ENCODE results near the gene SLC30A1.
"Not testable (repeated sequence)": the region's sequence is repeated elsewhere in the genome, so short reads cannot be mapped to it uniquely, and the experiment has no call there.

Gene SLC30A1

GRCh38 chr1:211547710-211548109, 31.3 kb downstream of the SLC30A1 start:
- DNase-seq = no peak

DNA sequence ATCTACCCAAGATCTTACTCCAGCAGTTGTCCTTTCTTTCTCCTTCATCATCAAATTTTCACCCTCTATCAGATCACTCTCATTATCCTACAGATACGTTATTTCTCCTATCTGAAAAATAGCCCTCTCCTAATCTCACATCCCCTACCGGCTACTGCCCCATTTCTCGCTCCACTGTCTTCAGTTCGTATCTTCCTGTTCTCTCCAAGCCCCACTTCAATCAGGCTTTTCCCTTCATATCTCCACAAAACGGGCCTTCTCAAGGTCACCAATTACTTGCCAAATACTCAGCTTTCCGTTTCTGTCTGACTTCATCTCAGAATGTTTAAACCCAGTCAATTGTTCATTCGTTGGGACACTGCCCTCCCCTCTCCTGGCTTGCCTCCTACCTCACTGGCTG, 32.4 kb downstream of the SLC30A1 start:
- no peak for DNase-seq

DNA sequence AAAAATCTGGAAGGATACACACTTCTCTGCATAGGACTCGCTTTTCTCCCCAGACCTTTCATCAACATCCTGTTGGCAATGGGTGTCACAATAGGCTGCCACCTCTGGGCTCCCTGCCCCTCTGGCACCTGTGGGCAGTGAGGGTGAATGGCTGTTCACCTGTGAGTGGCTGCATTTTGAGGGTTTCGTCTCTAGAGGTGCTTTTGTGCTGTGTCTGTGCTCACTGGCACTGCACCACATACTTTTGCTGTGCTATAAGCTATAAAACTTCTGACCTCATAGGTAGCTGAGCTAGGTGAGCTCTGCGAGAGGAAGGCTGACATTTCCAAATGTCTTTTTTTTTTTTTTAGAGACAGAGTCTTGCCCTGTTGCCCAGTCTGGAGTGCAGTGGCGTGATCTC, 35.9 kb downstream of the SLC30A1 start:
- no peak for DNase-seq

- no peak for DNase-seq
Measured at GRCh38 chr1:211541720-211542477, 37.1 kb downstream of the SLC30A1 start.

- DNase-seq = no peak
Measured at GRCh38 chr1:211541278-211541677, 37.7 kb downstream of the SLC30A1 start.

- not testable (repeated sequence) for DNase-seq
Measured at GRCh38 chr1:211540824-211541223, 38.1 kb downstream of the SLC30A1 start.

GRCh38 chr1:211538287-211538686, 40.7 kb downstream of the SLC30A1 start:
- DNase-seq = no peak

- no peak for DNase-seq
Measured at GRCh38 chr1:211537253-211537652, 41.7 kb downstream of the SLC30A1 start.

DNA sequence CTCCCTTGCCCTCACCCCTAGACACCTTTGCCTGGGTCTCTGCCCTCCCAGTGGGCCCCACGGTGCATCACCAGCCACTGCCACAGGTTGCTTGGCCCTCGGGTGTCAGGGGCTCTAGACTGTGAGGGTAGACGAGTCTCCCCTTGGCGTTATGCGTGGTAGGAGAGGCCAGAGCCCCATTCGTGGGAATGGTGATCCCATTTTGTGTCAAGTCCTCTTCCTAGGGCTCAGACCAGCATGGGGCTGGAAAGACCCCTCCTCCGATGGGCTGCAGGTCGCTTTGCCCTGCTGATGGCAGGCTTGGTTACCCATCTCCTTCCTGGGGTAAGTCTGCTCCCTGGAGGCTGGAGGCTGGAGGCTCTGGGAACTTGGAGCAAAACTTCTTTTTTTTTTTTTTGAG, 42.4 kb downstream of the SLC30A1 start:
- DNase-seq = no peak

GRCh38 chr1:211535346-211535745, 43.6 kb downstream of the SLC30A1 start:
- DNase-seq = no peak

GRCh38 chr1:211534545-211535291, 44.2 kb downstream of the SLC30A1 start:
- no peak for DNase-seq

GRCh38 chr1:211532088-211532444, 46.9 kb downstream of the SLC30A1 start:
- DNase-seq = no peak

- no peak for DNase-seq
Measured at GRCh38 chr1:211531194-211532087, 47.5 kb downstream of the SLC30A1 start.

GRCh38 chr1:211530102-211530501, 48.9 kb downstream of the SLC30A1 start:
- DNase-seq = no peak

DNA sequence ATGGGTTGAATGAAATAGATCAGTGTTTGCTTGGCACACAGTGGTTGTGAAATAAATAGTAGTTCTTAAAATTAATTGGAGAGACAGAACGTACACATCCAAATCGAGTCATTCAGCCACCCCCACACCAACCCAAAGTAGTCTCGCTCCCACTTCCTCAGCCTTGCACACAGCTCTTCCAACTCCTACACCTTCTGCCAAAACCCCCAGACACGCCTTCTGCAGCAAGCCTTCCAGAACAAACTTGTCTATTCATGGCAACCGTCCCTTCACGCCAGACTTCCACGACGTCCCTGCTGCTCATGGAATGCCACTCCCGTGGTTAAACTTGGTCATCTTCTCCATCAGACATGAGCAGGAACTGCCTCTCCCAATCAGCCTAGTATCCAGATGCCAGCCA, 49.5 kb downstream of the SLC30A1 start:
- DNase-seq = no peak

- no peak for DNase-seq
Measured at GRCh38 chr1:211529011-211529410, 50.0 kb downstream of the SLC30A1 start.

GRCh38 chr1:211527888-211528287, 51.1 kb downstream of the SLC30A1 start:
- DNase-seq = no peak

DNA sequence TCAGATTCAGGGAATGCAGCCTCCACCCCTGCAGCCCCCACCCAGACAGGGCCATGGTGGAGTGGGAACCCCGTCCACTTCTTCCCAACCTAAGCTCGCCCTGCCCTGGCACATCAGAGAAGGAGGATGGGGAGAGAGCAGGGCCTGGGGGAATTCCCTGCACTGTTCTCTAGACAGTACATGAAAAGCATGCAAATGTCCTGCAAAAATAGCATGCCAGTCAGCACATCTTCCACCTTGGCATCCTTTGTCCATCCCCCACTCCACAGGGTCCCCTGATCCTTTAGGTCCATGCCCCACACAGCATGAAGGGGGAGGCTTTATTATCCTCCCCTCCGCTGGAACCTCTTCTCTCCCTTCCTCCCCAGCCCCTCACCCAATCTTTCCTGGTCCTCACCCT, 52.0 kb downstream of the SLC30A1 start:
- no peak for DNase-seq

DNA sequence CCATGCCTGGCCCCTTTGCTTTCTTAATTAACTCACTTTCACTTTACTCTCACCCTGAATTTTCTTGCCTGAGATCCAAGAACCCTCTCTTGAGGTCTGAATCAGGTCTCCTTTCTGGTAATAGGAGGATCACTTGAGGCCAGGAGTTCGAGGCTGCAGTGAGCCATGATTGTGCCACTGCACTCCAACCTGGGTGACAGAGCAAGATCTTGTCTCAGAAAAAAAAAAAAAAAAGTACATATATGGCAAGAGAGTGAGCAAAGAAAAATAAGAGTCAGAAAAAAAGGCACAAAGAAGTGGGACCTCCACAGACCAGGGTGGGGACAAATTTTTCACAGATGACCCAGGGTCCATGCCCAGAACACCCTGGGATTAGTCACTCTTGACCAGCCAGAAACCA, 52.9 kb downstream of the SLC30A1 start:
- no peak for DNase-seq

- no peak for DNase-seq
Measured at GRCh38 chr1:211525101-211525676, 53.8 kb downstream of the SLC30A1 start.

- no peak for DNase-seq
Measured at GRCh38 chr1:211524521-211524920, 54.4 kb downstream of the SLC30A1 start.

GRCh38 chr1:211522804-211523203, 56.2 kb downstream of the SLC30A1 start:
- no peak for DNase-seq
